Stimulated activated CD4-positive, alpha-beta T cell treated with anti-CD3 and anti-CD28 coated beads, Interleukin-1b, Interleukin-23, amount 100 ng/mL, for 24 hours (primary cell): ENCODE results near the gene ASCL2.

Source experiments
- DNase-seq, 4 experiments: peaks; one replicate each; pipeline ENCODE4 v3.0.0-alpha.2; 2020; ENCODE audit warnings: low read depth in 4 of 4, low spot score in 1 of 4

ASCL2 gene

GRCh38 chr11:2270322-2271076, at the start of gene ASCL2:
Gene ASCL2, minus strand, starts transcription at chr11:2270588. Its CDS starts 256 bp downstream, at chr11:2270332.
- no peak for DNase-seq

- DNase-seq: no peak
These were observed 49.5 kb upstream of the ASCL2 start for GRCh38 chr11:2319791-2320472.

- DNase-seq: no peak
These were observed 48.3 kb upstream of the ASCL2 start for GRCh38 chr11:2318707-2319106.

- no peak for DNase-seq
These were observed 47.7 kb upstream of the ASCL2 start for GRCh38 chr11:2318123-2318522.

DNA sequence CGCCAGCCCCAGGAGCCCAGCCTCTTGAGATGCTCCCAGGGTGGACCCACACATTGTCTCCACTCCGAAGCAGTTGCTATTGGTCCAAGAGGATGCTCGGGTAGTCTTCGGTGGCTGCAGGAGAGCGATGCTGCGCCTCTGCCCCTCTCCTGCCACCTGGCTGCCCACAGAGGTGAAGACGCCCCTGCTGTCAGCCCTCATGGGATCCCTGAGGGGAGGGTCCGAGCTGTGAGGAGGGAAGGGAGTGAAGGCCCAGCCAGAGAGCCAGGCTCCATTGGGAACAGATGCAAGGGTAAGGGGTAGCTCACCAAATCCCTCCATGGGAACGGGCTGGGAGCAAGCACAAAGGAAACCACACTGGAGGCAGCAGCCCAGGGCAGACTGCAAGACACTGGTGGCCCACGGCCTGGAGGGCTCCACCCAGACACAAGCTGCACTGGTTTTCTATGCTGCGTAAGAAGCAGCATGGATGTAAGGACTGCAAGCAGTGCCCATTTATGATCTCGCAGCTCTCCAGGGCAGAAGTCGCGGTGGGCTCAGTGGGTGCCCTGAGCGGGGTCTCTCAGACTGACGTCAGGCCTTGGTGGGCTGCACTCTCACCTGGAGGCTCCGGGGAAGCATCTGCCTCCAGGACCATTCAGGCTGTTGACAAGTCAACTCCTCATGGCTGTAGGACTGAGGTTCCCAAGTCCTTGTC, 47.1 kb upstream of the ASCL2 start:
- DNase-seq: no peak

DNA sequence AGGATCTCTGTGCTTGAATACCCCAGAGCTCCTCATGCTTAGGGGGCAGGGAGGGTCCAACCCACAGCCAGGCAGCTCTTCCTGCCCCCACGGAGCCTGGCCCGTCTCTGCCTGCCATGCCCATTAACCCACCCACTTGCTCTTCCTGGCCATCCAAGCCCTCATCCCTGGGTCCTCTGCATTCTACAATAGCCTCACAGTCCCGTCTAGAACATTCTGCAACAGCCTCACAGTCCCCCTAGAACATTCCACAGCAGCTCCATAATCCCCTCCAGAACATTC, 46.5 kb upstream of the ASCL2 start:
- no peak for DNase-seq

GRCh38 chr11:2316169-2316962, 46.0 kb upstream of the ASCL2 start:
- DNase-seq: no peak

DNA sequence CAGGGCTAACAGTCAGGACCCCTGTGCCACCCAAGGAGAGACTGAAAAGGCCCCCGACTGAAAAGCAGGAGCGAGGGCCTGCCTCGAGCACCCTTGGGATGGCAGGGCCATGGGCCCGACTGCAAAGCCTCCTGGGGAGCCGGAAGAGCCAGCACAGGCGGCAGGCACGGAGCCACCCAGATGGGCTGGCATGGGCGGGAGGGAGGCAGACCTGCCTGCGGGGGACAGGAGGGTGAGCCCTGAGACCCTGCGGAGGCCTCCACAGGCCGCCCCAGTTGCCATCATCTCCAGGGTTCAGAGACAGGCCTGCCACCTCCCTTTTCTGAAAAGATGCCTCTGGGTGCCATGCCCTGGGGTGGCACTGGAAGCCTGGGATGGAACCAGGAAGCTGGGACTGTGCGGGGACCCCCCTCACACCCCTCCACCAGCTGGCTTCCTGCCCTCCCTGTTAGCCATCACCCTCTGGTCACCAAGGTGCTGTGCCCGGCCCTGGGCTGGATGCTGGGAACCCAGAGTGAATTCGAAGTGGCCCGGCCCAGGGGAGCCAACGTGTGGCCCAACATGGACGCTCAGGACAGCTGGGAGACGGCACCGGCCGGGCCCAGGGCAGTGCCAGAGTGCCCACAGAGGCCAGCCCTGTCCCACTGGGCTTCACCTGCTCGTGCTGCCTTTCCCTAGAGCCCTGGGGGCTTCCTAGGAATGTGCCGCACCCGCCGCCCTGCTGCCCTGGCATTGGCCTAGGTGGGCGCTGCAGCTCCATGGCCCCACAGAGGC, 45.2 kb upstream of the ASCL2 start:
- DNase-seq: no peak

DNA sequence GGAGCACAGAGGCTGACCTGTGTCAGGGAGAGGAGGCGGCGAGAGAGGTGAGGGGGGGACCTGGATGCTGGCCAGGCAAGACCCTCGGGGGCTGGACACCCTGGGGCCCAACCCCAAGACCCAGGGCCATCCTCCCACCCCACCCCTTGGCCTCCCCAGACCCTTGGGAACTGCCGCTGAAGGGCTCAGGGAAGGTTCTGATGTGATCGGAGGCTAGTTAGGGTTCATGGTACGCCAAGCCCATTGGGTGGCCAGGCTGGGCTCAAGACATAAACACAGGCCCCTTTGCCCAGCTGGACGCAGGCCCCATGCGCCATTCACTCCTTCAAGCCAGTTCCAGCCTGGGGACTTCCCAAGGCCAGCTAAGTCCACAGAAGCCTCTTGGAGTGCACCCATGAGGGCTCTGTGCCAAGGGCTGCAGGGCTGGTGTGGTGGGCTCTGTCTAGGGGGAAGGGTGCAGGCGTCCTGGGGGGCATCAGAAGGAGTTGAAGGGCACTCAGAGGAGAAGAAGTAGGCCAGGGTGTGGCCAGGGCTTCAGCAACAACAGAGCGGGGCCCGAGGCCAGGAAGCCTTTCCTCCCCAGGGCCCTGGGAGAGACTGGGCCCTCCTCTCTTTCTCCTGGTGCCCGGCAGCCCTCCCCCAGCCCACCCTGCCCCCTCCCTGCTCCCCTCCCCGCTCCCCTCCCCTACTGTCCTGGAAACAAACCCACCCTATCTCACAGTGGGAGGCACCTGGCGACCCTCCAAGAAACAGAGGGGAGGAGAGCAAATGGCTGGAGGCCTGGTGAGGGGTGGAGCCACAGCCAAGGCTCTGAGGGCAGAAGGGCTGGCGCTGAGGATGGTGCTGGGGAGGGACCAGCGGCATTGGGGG, 44.4 kb upstream of the ASCL2 start:
- DNase-seq: no peak

- DNase-seq: no peak
These were observed 43.7 kb upstream of the ASCL2 start for GRCh38 chr11:2314136-2314524.

- no peak for DNase-seq
These were observed 42.9 kb upstream of the ASCL2 start for GRCh38 chr11:2313051-2313951.

DNA sequence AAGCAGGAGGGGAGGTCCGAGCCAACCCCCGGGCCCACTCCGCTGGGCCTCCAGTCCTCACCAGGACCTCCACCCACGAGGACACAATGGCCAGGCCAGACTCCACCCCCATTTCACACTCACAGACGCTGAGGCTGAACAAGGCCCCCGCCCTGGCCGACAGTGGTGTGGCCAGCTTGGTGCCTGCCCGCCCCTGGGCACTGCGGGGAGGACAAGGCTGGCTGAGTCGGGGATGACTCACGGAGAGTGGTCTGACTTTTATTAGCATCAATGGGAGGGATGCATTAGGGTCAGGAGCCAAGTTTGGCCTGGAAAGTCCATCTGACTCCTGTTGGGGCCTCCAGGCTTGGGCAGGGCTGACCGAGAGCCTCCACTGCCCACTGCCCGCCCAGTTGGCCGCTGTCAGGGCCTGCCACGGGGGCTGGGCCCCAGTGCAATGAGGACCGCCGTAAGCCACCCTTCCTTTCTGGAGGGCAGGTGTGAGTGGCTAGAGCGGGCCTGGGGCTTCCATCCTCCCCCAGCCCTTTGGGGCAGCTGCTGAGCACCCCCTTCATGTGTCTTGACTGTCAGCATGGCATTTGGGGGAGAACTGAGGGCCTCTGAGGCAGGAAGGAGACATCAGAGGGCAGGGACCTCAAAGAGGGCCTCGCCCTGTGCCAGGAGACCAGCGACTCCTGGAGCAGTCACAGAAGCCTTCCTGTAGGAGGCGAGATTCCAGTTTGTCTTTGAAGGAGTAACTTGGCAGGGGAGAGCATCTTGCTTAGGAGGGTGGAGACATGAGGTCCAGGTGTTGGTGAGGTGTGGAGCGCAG, 42.0 kb upstream of the ASCL2 start:
- DNase-seq: no peak

DNA sequence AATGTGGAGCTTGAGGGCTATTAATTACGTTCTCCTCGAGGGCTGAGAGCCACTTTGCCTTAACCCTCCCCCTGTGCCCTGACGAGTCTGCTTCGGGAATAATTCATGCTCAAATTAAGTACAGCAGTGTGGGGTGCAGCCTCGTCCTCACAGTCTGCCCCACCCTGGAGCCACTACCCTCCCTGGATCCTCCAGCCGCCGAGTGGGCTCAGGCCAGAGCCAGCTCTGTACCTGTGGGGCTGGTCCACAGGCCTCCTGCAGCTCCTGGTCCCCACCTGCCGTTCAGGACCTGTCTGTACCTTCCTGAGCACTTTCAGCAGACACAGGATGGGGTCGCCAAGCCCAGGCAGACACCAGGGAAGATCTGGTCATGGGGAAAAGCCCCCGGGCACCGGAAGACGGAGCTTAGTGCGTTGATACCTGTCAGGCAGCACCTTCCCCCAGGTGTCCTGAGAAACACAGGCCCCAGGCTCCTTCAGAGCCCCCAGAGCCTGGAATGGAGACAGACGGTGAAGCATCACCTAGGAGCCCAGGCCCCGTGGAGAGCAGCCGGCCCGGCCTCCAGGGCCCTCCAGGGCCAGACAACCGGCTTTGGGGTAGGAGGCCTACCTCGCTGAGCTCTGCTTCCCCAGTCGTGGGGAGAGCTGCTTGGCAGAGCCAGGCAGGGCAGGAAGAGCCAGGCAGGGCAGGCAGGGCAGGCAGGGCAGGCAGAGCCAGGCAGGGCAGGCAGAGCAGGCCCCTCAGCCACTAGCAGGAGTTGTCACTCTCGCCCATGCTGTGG, 41.2 kb upstream of the ASCL2 start:
- no peak for DNase-seq

DNA sequence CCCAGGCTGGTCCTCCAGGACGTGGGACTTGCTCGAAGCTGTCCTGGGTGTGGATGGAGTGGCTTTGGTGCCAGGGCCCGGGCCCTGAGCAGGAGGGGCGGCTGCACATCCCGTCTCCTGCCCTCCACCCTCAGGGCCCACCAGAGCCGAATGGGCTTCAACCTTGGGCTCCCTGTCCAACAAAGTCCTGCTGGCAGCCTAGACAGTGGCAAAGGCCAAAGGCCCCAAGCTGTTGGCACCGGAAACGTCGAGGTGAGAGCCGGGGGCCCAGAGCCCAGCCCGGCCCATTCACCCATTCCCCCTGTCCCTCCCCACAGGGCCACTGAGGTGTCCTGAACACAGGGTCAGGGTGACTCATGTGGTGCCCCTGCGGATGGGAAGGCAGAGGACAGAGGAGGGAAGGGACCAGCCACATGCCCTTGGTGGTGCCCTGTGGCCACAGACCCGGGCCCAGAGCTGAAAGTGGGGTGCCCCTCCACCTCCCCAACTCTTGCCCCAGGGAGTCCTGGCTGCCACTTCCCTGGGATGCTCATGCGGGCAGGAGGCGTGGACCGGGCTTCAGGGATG, 40.5 kb upstream of the ASCL2 start:
- DNase-seq: no peak

DNA sequence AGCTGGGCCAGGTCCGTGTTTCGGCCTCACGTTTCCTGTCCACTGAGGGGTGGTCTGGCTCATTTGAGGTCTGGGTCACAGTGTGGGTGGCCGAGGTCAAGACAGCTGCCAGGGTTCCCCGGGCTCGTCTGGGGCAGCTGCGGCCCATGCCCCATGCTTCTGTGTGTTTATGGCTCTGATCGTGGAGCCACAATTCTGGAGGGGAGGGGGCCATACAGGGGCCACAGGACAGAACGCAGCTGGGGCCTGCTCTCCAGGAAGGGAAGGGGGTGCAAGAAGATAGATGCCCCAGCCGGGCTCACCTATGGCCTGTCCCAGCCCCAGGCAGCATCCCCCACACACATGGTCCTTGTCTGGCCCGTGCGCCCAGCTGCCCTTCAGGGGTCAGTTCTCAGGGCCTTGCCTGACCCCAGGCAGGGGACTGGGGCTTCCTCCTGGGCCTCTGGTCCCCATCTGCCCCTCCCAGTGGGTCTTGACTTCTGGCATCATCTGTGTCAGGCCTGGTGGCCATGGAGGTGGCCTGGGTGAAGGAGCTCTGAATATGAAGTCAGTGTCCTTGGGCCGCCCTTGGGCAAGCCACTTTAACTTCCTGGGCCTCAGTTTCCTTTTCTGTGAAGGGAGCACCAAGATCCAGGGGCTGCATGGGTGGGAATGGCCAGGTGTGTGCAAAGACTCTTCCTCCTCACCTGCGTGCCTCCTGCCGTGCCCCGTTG, 39.8 kb upstream of the ASCL2 start:
- DNase-seq: no peak
